HS-27A (cell line): ENCODE data around the gene GUCY1A2.

ENCODE experiments used
- DNase-seq: peaks from one replicate; pipeline ENCODE4 v3.0.0-alpha.2; 2012; ENCODE audit warnings: low read depth, missing footprints

GUCY1A2 gene

DNA sequence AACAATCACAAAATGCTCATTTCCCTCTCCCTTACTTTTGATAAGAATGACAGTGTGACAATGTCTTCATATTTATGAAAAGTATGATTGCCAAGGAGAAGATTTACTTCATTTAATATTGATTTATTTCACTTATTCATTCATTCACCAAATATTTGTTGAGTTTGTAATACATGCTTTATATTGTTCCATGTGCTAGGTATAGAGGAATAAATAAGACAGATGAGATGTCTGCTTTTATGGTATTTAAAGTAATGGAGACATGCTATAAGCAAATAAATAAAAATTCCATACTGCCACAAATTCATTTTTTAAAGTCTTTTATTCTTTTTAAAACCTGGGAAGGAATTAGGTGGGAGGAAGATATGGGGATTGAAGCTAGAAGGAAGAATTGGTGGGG, 289.4 kb downstream of the GUCY1A2 start:
- DNase-seq, result no peak

DNA sequence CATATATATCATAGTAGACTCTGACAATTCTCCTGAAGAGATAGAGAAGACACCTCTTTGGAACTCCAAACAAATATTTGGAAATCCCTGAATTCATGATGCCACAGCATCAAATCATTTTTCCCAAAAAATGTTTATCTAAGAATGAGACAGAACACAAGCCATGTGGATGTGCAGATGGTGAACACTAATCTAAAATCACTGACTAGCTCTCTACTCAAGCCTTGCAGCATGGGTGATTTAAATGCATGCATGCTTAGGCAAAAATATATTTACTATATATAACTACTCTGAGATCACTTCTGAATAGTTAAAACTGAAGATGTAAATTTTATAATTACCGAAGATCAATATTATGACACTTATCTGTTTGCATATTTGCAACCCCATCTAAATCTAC, 289.9 kb downstream of the GUCY1A2 start:
- DNase-seq, result no peak

DNA sequence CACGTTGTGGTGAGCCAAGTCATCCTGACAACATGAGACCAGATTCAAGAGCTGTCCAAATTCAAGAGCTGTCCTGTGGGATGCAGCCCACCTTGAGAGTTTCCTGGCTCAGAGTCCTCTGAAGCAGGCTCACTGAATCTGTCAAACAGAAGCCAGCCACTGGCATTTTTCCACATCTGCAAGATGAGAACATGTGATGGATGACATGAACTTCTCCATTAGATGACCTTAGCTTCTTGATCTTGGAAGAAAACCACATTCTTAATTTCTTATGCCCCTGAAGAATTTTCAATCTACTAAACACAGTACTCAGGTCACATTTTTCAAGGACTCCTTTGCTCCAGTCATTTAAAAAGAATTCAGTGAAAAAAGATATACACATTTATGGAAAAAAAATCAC, 291.0 kb downstream of the GUCY1A2 start:
- no peak for DNase-seq

DNA sequence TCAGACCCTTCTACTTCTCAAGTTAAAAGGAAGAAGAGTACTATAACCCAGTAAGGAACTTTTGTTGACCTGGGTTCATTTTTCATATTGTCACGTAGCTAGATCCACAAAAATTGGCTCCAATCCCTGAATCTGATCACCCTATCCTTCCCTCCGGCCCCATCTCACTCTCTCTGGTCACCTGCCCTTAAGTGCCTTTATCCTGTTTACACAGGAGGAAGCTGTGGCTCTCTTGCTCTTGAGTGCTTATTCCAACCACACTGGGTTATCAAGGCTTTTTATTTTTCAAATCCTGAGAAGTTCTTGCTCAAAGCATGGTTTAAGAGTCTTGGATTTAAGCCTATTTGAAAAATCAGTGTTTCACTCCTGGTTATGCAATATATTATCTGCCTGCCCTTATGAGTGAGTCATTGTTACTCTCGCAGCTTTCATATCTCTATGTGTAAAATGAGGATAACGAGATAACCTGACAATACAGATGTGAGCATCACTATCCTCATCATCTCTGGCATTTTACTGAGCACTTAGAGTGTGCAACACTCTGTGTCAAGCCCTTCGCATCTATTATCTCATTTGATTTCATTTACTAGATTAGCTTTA, 293.9 kb downstream of the GUCY1A2 start:
- no peak for DNase-seq

DNA sequence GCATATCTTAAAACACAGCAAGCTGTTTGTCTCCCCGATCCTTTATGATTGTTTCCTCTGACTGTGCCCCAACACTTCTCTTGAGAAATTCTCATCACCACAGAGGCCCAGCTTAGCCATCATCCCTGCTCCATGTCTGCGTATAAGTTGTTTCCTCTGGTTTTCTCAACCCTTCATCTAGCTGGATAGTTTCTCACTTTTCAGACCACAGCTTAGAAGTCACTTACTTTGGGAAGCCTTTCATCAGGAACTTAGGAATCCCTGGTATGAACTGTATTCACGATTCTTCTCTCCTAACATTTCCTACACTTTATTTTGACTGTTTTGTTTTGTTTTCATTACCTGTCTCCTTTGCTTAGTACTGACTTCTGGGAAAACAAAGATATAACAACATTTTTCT, 295.2 kb downstream of the GUCY1A2 start:
- no peak for DNase-seq

DNA sequence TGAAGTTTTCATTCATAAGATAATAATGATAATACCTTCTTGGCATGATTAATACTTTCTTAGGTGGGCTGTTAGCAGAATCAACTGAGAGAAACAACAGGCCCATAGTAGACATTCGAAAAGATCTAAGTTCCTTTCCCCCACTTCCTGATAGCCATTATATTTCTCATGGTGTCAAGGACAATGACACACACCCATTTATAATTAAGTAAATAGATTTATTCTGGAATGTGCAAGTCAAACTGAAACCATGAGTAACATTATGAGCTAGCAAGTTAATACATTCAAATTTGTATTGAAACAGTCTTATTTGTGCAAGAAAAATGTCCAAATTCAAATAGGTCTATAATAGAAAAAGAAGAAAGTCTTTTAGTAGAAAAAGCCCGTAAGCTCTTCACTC, 301.1 kb downstream of the GUCY1A2 start:
- DNase-seq, result no peak

DNA sequence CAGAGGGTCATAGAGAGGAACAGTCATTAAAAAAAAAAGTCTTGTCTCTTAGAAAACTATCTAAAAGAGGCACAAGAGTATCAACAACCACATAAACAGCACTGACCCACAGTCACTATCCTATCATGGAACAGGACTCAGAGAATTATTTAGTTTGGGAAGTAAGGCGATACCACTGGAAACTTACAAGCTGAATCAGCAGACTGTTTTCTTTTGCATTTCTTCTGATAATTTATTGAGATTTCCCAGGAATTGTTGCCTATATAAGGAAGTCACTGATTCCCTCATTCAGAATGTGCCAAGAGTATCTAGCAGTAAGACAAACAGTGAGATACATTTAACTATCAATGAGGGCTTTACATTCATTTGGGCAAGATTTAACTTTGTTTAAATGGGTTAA, 304.1 kb downstream of the GUCY1A2 start:
- no peak for DNase-seq

DNA sequence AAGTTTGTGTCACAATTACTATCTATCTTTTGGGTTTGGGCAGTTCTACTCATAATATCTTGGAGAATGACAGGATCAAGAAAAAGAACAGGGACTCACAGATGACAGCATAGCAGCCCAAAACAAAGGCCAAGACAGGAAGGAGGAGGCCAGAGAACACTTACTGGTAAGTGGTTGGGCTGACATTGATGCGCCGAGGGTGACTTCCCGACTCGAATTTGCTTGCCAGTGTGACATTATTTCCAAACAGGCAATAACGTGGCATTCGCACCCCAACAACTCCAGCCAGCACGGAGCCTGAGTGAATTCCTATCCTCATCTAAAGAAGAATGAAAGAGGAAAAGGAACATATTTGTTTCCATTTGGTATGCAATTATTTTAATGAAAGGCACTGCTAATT, 309.9 kb downstream of the GUCY1A2 start:
- no peak for DNase-seq

DNA sequence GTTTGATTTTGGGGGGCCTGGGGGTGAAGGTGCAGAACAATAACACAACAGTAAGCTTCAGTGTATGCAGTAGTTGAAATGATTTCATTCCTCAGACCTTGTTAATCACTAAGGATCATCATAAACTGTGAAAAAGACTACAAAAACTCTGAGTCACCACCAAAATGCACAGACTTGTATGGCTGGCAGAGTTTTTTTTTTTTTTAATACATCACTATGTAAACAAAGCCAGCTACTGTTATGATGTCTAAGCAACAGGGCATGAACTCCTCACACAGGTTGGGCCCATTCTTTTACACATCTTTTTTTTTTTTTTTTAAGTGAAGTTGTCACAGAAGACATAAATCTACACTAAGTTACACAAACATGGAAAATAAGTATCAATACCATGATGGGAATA, 311.9 kb downstream of the GUCY1A2 start:
- DNase-seq, result no peak

DNA sequence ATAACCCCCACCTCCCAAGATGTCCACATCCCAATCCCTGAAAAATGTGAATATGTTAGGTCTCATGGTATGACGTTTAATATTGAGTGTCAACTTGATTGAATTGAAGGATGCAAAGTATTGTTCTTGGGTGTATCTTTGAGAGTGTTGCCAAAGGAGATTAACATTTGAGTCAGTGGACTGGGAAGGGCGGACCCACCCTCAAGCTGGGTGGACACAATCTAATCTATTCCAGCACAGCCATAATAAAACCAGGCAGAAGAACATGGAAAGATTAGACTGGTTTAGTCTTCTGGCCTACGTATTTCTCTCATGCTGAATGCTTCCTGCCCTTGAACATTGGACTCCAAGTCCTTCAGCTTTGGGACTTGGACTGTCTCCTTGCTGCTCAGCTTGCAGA, 315.5 kb downstream of the GUCY1A2 start:
- DNase-seq, result no peak

DNA sequence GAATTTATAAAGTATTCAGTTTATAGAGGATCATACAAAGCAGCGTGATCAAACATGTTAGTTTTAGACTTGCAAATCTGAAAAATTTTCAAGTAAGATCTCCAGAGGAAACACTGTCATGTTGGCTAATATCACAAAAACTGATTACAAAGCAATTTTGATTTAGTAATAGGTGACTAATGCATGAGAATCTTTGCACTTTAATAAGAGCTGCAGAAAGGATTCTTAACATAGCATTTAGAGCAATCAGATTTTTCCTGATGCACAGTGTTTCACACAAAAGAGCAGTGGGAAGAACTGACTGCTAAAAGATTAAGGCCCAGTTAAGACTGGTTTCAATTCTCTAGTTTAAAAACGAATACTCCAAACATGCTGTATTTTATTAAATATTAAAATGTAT, 321.2 kb downstream of the GUCY1A2 start:
- DNase-seq, result no peak

DNA sequence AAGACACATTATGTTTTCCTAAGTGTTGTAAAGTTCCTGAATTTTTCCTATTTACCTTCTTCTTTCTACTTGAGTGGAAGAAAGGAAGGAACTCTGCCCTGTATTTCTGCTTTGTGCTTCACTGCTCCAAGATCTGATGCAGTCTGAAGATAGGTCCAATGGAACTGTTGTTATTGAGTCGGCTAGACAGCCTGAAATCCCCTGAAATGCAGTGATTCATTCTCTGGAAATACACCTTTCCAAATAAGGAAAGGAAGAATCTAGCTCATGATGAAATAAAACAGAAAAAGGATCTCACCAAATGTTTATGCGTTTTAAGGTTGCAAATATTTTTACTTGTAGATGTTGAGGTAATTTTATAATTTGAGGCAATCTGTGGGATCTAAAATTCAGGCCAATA, 322.8 kb downstream of the GUCY1A2 start:
- no peak for DNase-seq

DNA sequence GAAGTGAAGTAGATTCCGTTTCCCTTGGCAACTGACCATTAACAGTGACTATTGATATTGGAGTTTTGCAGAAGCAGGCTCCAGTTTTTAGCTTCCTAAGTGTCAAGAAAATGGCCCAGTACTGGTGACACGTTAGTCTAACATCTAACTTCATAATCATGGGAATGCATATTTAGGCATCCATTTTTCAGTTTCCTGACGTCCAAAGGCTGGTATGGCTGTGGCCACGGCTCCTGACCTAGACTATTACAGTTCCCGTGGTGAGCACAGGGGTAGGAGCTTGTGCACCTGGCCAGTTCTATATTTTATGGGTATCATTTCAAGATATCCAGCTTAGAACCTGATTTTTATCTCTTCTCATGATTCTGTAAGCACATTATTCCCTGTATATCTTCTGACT, 323.8 kb downstream of the GUCY1A2 start:
- DNase-seq, result no peak

DNA sequence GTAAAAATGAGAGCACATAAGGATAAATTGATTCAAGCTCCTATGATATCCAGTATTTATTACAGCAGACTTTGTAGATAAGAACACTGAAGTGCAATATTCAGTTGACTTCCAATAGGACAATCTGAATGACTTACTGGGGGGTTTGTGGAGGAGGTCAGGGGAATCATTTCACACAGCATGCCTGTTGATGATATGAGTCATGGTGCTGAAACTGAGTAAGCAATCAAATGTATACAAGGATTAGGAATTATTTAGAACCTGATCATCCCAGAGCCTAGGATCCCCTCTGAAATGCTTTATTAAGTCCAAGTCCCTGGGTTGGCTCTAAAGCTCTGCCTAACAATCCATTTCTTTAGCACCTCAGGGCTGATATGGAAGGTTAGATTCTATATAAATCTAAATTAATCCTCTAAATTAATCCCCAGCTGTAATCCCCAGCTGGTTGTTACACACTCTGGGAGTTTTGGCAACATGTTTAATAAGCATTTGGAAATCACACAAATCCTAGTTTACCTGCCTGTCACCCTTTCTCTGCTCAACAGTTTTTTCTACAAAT, 326.4 kb downstream of the GUCY1A2 start:
- DNase-seq, result no peak

DNA sequence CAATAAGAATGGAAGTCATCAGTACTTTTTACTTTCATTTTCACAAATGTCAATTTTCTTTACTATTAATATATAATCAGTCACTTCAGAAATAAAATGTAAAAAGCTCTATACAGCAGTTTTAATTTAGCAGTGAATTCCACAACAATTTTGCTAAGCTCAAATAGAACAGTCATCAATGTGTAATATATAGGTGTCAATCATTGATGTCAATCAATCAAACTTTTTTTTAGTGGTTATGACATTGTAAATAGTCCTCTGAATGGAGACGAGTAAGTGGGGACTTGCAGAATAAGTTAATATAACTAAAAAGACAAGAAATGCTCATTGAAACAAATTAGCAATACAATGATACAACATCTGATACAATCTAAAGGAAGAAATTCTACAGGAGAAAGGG, 327.4 kb downstream of the GUCY1A2 start:
- DNase-seq, result no peak

DNA sequence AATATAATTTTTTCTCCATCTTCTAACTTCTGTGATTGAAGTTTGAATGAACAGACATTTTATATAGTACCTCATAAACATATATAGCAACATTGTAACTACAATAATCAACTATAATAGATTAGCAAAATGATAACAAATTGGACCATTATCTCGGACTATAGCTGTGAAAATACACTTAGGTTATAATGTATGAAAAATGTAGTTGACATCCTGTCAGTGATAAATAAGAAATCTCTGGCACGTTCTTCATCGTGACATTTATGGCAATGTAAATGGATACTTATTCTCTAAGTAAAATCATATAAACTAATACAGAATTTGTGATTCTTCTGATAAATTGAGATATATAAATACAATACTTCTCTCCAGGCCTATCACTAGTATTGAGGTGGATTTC, 333.3 kb downstream of the GUCY1A2 start:
- DNase-seq, result no peak

DNA sequence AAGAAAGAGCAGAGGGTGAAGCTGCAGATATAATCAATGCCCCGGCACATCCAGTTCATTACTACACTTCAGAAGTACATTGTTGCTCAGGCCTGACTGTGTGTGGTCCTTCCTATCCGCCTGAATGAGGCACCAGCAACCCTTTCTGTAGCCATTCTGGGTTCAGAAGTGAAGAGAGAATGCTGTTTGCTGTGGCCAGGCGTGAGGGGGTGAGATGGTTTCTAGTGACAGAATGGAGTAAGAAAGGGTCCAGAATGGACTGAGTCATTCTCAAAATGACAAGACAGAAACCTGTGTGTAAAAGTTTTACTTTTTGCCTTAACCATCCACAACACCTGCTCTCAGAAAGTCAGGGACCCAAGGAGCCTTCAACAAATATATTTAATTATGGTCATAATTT, 334.8 kb downstream of the GUCY1A2 start:
- no peak for DNase-seq

DNA sequence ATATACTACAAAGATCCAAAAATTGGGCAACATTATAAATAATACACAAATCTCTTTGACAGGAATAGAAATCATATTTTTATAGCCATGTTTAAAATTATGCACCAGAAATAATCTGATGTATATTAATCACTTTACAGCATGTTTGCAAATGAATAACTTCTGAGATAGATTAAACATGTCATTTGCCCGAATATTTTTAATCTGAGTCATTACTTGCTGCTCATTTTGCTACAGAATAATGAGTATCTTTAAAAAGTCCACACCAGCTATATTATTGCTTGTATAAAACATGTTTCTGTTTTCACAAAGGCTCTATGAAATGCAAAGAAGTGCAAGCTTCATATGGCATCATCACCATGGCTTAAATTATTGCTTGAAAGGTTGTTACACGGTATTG, 336.8 kb downstream of the GUCY1A2 start:
- DNase-seq, result no peak

DNA sequence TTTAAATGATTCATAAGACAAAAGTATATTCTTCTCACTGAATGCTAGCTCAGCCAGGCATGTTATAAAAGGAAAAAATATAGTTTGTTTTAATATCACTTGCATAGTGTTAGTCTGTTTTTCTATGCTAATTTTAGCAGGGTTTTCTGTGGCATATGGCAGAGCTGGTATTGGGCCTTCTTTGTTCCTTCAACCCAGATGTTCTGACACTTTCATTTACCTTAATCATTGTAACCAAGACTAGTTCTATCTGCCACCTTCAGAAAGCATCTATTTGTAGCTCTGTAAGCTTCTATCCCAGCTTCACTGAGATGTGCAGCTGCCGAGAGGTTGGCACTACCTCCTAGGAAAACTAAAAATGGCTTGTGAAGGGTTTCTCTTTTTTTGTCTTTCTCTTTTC, 338.7 kb downstream of the GUCY1A2 start:
- no peak for DNase-seq

DNA sequence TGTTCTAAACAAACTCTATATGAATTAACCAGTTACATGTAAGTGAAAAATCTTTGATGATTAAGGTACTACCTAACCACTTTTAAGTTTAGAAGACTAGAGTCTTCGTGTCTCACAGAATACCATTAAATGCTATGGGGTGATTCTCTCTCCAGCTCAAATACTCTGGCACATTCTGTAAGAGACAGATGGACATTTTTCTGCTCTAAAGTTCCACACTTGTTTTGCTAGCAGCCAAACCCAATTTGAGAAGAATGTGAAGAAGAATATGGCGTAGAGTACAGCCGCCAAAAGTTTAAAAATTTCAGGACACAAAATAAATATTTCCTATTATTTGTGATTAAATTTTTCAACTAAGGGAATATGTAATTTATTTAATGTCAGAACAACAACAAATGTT, 339.1 kb downstream of the GUCY1A2 start:
- no peak for DNase-seq

DNA sequence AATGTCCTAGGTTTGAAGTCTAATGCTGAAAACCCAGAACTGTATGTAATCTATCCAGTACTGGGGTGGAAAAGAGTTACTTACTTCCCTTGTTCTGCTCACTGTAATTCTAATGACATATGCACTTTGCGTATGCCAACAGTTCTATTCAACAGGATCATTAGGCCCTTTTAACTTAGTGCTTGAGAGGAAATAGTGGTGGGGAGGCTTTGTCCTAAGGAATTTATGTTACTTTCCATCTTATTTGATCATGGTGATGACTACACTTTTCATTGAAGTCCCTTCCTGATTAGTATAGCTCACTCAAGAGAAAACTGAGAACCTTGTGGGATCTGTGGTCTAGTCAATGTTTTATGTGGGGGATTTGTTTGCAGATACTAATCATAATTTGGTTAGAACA, 348.2 kb downstream of the GUCY1A2 start:
- DNase-seq, result no peak

DNA sequence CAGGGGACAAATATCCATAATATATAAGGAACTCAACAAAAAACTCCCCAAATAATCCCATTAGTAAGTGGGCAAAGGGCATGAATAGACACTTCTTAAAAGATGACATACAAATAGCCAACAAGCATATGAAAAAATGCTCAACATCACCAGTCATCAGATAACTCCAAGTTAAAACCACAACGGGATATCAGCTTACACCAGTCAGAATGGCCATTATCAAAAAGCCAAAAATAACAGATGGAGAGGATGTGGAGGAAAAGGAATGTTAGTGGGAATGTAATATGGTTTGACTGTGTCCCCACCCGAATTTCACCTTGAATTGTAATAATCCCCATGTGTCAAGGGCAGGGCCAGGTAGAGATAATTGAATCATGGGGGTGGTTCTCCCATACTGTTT, 350.1 kb downstream of the GUCY1A2 start:
- peak; percentile 30 for DNase-seq

DNA sequence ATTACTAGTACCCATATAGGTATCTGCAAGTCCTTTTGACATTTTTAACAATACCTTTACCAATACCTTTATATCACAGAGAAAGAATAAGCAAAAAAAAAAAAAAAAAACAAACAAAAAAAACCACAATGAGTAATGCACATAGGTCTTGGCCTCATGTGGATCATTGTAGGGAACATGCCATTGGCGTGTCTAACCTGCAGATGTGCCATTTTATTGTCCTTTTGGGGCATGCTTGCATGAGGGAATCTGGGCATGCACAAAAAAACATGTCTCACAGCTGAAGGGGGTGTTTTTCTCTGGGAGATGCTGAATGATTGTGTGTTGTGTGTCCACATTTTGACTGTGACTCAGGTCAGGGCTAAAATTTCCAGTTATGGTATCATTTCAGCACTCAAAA, 361.6 kb downstream of the GUCY1A2 start:
- DNase-seq, result no peak

DNA sequence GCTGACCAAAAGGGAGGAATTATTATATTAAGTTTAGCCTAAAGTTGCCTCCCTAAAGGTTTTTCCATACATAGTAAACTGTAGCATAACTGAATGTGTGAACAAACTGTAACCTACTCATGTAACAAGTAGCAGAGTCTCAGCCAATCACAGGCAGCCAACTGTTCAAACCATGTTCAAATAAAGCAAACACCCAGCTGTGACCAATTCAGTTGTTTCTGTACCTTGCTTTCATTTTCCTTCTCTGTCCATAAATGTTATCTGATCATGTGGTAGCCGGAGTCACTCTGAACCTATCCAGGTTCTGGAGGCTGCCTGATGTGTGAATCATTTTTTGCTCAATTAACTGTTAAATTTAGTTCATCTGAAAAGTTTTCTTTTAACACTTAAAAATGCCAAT, 373.5 kb downstream of the GUCY1A2 start:
- no peak for DNase-seq

DNA sequence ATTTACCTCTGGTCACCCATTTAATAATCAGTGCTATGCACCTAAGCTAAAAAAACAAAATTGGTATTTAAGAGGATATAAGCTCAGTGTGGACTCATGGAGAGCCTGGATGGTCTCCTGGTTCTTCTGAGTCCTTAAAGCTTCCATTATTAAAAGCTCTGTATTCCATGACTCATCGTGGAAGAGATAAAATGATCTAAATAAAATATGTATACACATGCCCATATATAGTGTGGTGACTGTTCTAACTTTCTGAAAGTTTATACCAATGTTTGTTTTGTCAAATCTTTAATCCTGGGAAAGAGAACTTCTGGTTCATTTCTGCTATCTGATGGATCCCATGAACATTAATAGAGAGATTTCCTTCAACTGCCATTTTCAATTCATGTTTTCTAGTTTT, 375.9 kb downstream of the GUCY1A2 start:
- no peak for DNase-seq
